CD14-positive monocyte (primary cell): Measurements from ENCODE around the gene LMTK3. TPM values are rescaled to one million over a fixed set of nuclear protein-coding genes. Genes with fewer than 3 reads are reported as not detected.
A peak's percentile ranks its signal among the peaks of the same experiment; 100 is the strongest.

Experiments used
- DNase-seq, 3 donors: peaks; one replicate each; pipeline ENCODE4 v3.0.0-alpha.2; 2011 to 2022
- H2AFZ ChIP-seq: 2 replicates; pipeline ENCODE4 v1.6.0; 2012; ENCODE audit warnings: mild to moderate bottlenecking, low read depth, low read length, inconsistent platforms; ENCODE audit not compliant: insufficient read depth, poor library complexity, severe bottlenecking
- H3K27ac ChIP-seq, 2 donors: 1 replicate in 1 of 2; 2 replicates in 1 of 2; pipeline ENCODE4 v1.5.1; 2012 to 2013; ENCODE audit warnings: low read length in 2 of 2, control low read depth in 1 of 2, inconsistent platforms in 1 of 2, low read depth in 1 of 2, mild to moderate bottlenecking in 1 of 2
- H3K27me3 ChIP-seq, 2 donors: one replicate each; pipeline versions ENCODE4 v1.6.0 to v1.6.1; 2011 to 2013; ENCODE audit warnings: low read length in 2 of 2; ENCODE audit not compliant: control insufficient read depth in 2 of 2, insufficient read depth in 2 of 2
- H3K36me3 ChIP-seq, 2 donors: replicated peaks in 1 of 2; 1 replicate in 1 of 2; 2 replicates in 1 of 2; pipeline versions ENCODE4 v1.5.1 to v1.6.1; 2012 to 2013; ENCODE audit warnings: low read length in 2 of 2, control low read depth in 1 of 2, inconsistent platforms in 1 of 2, mild to moderate bottlenecking in 1 of 2; ENCODE audit not compliant: insufficient read depth in 2 of 2, control insufficient read depth in 1 of 2
- H3K4me1 ChIP-seq, 2 donors: 1 replicate in 1 of 2; 2 replicates in 1 of 2; pipeline versions ENCODE4 v1.5.1 to v1.6.1; 2012 to 2013; ENCODE audit warnings: low read length in 2 of 2, control low read depth in 1 of 2, inconsistent platforms in 1 of 2, mild to moderate bottlenecking in 1 of 2, moderate library complexity in 1 of 2; ENCODE audit not compliant: insufficient read depth in 2 of 2, control insufficient read depth in 1 of 2
- H3K4me2 ChIP-seq: replicated peaks from 2 replicates; pipeline ENCODE3; 2012; ENCODE audit warnings: low read length, moderate library complexity, mild to moderate bottlenecking; ENCODE audit not compliant: poor library complexity, severe bottlenecking; ENCODE audit errors: extremely low read depth
- H3K4me3 ChIP-seq, 3 experiments: fragments of 200-600 bp in 1 of 3; sonication (generic) in 1 of 3; replicated peaks in 1 of 3; 1 replicate in 2 of 3; 2 replicates in 1 of 3; pipeline ENCODE4 v1.5.1; 2011 to 2013; ENCODE audit warnings: low read length in 3 of 3, mild to moderate bottlenecking in 3 of 3, control low read depth in 2 of 3, low read depth in 2 of 3, inconsistent platforms in 1 of 3, moderate library complexity in 1 of 3
- H3K79me2 ChIP-seq: 2 replicates; pipeline ENCODE4 v1.6.0; 2012; ENCODE audit warnings: mild to moderate bottlenecking, control low read depth, inconsistent platforms, low read length, moderate library complexity; ENCODE audit not compliant: insufficient read depth
- H3K9ac ChIP-seq: 2 replicates; pipeline ENCODE4 v1.6.0; 2017; ENCODE audit warnings: low read length, mild to moderate bottlenecking; ENCODE audit not compliant: insufficient read depth, poor library complexity, severe bottlenecking
- H3K9me3 ChIP-seq, 2 donors: replicated peaks in 1 of 2; 1 replicate in 1 of 2; 2 replicates in 1 of 2; pipeline versions ENCODE4 v1.5.1 to v1.6.1; 2012 to 2013; ENCODE audit warnings: low read length in 2 of 2, control low read depth in 1 of 2; ENCODE audit not compliant: control insufficient read depth in 1 of 2, insufficient read depth in 1 of 2
- H4K20me1 ChIP-seq: 2 replicates; pipeline ENCODE4 v1.6.0; 2012; ENCODE audit warnings: mild to moderate bottlenecking, low read length, control low read depth, moderate library complexity; ENCODE audit not compliant: insufficient read depth
- H3K27ac Mint-ChIP-seq, 7 donors: one replicate each; pipeline ENCODE4 v1.8.0; 2020; ENCODE audit warnings: mild to moderate bottlenecking in 7 of 7, mixed read lengths in 7 of 7, moderate library complexity in 6 of 7, inconsistent platforms in 2 of 7
- H3K27me3 Mint-ChIP-seq, 3 donors: one replicate each; pipeline ENCODE4 v1.8.0; 2021 to 2022; ENCODE audit warnings: low read depth in 3 of 3, mild to moderate bottlenecking in 3 of 3, mixed read lengths in 3 of 3, moderate library complexity in 3 of 3, inconsistent platforms in 1 of 3
- H3K36me3 Mint-ChIP-seq, 2 donors: one replicate each; pipeline ENCODE4 v1.8.0; 2020; ENCODE audit warnings: mixed read lengths in 2 of 2, inconsistent platforms in 1 of 2, mild to moderate bottlenecking in 1 of 2
- H3K4me1 Mint-ChIP-seq: one replicate; pipeline ENCODE4 v1.8.0; 2020; ENCODE audit warnings: mild to moderate bottlenecking, mixed read lengths
- H3K4me3 Mint-ChIP-seq, 2 donors: one replicate each; pipeline ENCODE4 v1.8.0; 2020; ENCODE audit warnings: mild to moderate bottlenecking in 2 of 2, mixed read lengths in 2 of 2, moderate library complexity in 1 of 2
- H3K9me3 Mint-ChIP-seq, 7 donors: one replicate each; pipeline ENCODE4 v1.8.0; 2020 to 2022; ENCODE audit warnings: mixed read lengths in 7 of 7, mild to moderate bottlenecking in 6 of 7, moderate library complexity in 6 of 7, inconsistent platforms in 2 of 7
- CTCF ChIP-seq: fragments of 200-600 bp; IDR thresholded peaks from one replicate; pipeline ENCODE4 v1.8.0; 2022; ENCODE audit warnings: antibody characterized with exemption, mild to moderate bottlenecking
- WGBS: methylation state at CpG from one replicate; pipeline ENCODE4 v1.1.5; 2013; ENCODE audit warnings: missing lambda C conversion rate; ENCODE audit not compliant: insufficient coverage; 5-methylcytosine and 5-hydroxymethylcytosine counted together
- intact Hi-C, 2 donors: fragments of 100-400 bp; cut with micrococcal nuclease; formaldehyde crosslinking; loops; one replicate each; pipeline versions ENCODE4 v1.15.0 to v1.15.1; 2023
- polyA plus RNA-seq, 3 donors: library from polyadenylated mRNA; depleted of rRNA in 1 of 3; unstranded in 2 of 3; stranded (reverse) in 1 of 3; fragments of 300-500 nt in 2 of 3; fragments of >200 nt in 1 of 3; fragmentation: Illumina TruSeq in 2 of 3; gene quantifications; 1 replicate in 2 of 3; 2 replicates in 1 of 3; pipeline ENCODE4 v1.2.3, GENCODE V29; 2012 to 2021

Gene LMTK3
- polyA plus RNA-seq, 3 donors = 0.08 TPM; not detected in 2

GRCh38 chr19:48468772-48469288, 42.8 kb downstream of the LMTK3 start:
- intact Hi-C loops = loop anchor here (1.0 to 2.0 kb wide), 2 partner anchors 24 to 105 kb away; partner anchors contain the start of gene SYNGR4 (in 1 of the 2)

More at GRCh38 chr19:48468772-48469288, 42.8 kb downstream of the LMTK3 start:
- Histone ChIP-seq H3K4me3 (peak overlapping the region; percentile 73 to 98 (median 80)), H3K9me3 (no peaks in the 10 kb centered on the region), H3K9ac (peak overlapping the region; percentile 81), H4K20me1 (peaks cover 42% of the 10 kb centered on the region), H3K36me3 (peaks cover 33 to 36% of the 10 kb centered on the region in 2 donors), H3K27me3 (no peaks in the 10 kb centered on the region), H3K4me2 (peak overlapping the region; percentile 89), H3K4me1 (peaks cover 12 to 19% of the 10 kb centered on the region in 2 donors), H3K27ac (peak overlapping the region in 1 of 2 donors; percentile 59), H2AFZ (peak overlapping the region; percentile 84), H3K79me2 (peaks cover 25% of the 10 kb centered on the region)
- peaks cover 20% of the 10 kb centered on the region for H3K4me1 Mint-ChIP-seq
- H3K36me3 Mint-ChIP-seq = peaks cover 29 to 38% of the 10 kb centered on the region in 2 donors
- peak overlapping the region; percentile 56 to 92 (median 83) for H3K27ac Mint-ChIP-seq
- DNase-seq = peak; percentile 100
- no peak for TF ChIP-seq CTCF
- WGBS = under 1% methylated on average over 35 of the region's 36 CpGs
- H3K9me3 Mint-ChIP-seq = no peaks in the 10 kb centered on the region
- peaks cover 1 to 3% (median 2%) of the 10 kb centered on the region in 3 donors for H3K27me3 Mint-ChIP-seq
- H3K4me3 Mint-ChIP-seq = peak overlapping the region; percentile 78 to 88
